ENCODE data around the gene GOLT1A.

The GOLT1A gene

DNA sequence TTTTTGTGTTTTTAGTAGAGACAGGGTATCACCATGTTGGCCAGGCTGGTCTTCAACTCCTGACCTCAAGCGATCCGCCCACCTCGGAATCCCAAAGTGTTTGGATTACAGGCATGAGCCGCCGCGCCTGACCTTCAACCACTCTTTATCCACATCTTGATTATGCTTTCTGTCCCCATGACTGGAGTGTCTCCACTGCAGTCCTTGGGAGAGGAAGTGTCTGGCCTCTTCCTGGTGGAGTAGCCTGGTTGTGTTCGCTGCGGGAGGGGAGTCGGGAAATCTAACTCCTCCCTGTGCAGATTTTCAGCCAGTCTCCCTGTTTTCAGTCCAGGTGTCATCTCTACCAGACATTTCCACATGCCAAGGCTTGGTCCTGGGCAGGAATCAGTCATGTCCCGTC lies 27.2 kb downstream of the GOLT1A start:
- no peaks in the 10 kb centered on the region for H3K4me1 ChIP-seq (ENCODE audit: insufficient read depth, low read length)
- H2AFZ ChIP-seq (ENCODE audit: low read depth, low read length): no peak overlapping the region
- no peak overlapping the region for H3K9ac ChIP-seq (ENCODE audit: low read depth, low read length)
- H3K27ac ChIP-seq (ENCODE audit: low read length): no peak overlapping the region
- H3K79me2 ChIP-seq (ENCODE audit: insufficient read depth, low read length): no peaks in the 10 kb centered on the region
- no peaks in the 10 kb centered on the region for H3K9me3 ChIP-seq (ENCODE audit: insufficient read depth, low read length, severe bottlenecking)
- peaks cover 34% of the 10 kb centered on the region for H3K27me3 ChIP-seq (ENCODE audit: insufficient read depth, low read length, poor library complexity)
- no peak overlapping the region for H3K4me3 ChIP-seq (ENCODE audit: low read depth in 1 of 2, low read length in 2 of 2)
- DNase-seq (no peak), ATAC-seq (ENCODE audit: insufficient read depth, low read depth) (no peak)
- no peaks in the 10 kb centered on the region for H3K36me3 ChIP-seq (ENCODE audit: insufficient read depth, low read length)
- H4K20me1 ChIP-seq (ENCODE audit: insufficient read depth, low read length): no peaks in the 10 kb centered on the region
- TF ChIP-seq, protein P1, sequence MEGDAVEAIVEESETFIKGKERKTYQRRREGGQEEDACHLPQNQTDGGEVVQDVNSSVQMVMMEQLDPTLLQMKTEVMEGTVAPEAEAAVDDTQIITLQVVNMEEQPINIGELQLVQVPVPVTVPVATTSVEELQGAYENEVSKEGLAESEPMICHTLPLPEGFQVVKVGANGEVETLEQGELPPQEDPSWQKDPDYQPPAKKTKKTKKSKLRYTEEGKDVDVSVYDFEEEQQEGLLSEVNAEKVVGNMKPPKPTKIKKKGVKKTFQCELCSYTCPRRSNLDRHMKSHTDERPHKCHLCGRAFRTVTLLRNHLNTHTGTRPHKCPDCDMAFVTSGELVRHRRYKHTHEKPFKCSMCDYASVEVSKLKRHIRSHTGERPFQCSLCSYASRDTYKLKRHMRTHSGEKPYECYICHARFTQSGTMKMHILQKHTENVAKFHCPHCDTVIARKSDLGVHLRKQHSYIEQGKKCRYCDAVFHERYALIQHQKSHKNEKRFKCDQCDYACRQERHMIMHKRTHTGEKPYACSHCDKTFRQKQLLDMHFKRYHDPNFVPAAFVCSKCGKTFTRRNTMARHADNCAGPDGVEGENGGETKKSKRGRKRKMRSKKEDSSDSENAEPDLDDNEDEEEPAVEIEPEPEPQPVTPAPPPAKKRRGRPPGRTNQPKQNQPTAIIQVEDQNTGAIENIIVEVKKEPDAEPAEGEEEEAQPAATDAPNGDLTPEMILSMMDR (IDR thresholded peaks at IDR 0.05; ENCODE audit: borderline replicate concordance, extremely low read depth, low read length, poor library complexity, severe bottlenecking): no peak
- no peak for TF ChIP-seq EZH2 (IDR thresholded peaks at IDR 0.05; ENCODE audit: borderline replicate concordance, low read depth, low read length, severe bottlenecking)
- no peak overlapping the region for H3K4me2 ChIP-seq (ENCODE audit: insufficient read depth, low read length)

DNA sequence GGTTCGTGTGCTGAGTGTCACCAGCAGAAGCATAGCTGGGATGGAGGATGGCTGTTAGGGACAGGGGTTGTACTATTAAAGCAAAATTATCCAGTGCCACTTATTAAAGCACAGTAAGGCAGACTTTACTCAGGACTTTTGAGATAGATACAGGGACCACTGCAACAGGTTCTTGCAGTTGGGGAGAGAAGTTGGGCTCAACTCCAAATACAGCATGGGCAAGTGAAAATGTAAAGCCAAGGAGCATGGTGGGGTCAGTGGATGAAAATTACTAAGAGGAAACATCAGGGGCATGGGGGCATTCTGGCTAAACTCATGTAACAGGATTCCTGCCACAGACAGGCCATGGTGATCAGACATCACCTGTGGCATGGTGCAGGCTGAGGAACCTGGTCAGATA lies 32.7 kb downstream of the GOLT1A start:
- no peak overlapping the region for H3K9ac ChIP-seq (ENCODE audit: low read depth, low read length)
- no peak overlapping the region for H2AFZ ChIP-seq (ENCODE audit: low read depth, low read length)
- H3K4me2 ChIP-seq (ENCODE audit: insufficient read depth, low read length): no peak overlapping the region

DNA sequence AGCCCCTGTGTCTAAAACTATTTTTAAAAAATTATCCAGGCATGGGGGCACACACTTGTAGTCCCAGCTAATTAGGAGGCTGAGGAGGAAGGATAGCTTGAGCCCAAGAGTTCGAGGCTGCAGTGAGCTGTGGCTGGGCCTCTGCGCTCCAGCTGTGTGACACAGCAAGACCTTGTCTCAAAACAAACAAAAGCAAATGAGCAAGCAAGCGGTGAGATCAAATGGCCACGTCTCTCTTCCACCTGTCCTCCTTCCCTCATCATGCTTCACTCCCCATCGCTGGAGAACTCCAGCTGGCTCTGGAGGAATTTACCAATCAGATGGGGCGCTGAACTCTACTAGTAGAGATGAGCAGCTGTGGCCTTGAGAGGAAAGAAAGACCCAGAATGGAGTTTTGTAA lies 33.7 kb downstream of the GOLT1A start:
- no peak for DNase-seq
- Histone ChIP-seq H3K9me3 (ENCODE audit: insufficient read depth, low read length, severe bottlenecking) (peaks cover 9% of the 10 kb centered on the region), H3K4me1 (ENCODE audit: insufficient read depth, low read length) (no peaks in the 10 kb centered on the region), H3K79me2 (ENCODE audit: insufficient read depth, low read length) (no peaks in the 10 kb centered on the region), H3K27me3 (ENCODE audit: insufficient read depth, low read length, poor library complexity) (no peaks in the 10 kb centered on the region), H3K27ac (ENCODE audit: low read length) (no peak overlapping the region), H3K9ac (ENCODE audit: low read depth, low read length) (no peak overlapping the region), H4K20me1 (ENCODE audit: insufficient read depth, low read length) (no peaks in the 10 kb centered on the region), H3K4me2 (ENCODE audit: insufficient read depth, low read length) (no peak overlapping the region), H3K4me3 (ENCODE audit: low read depth in 1 of 2, low read length in 2 of 2) (no peak overlapping the region), H3K36me3 (ENCODE audit: insufficient read depth, low read length) (no peaks in the 10 kb centered on the region), H2AFZ (ENCODE audit: low read depth, low read length) (no peak overlapping the region)
- no peak for ATAC-seq (ENCODE audit: insufficient read depth, low read depth)
- TF ChIP-seq, protein P1 (IDR thresholded peaks at IDR 0.05; ENCODE audit: borderline replicate concordance, extremely low read depth, low read length, poor library complexity, severe bottlenecking): no peak
- TF ChIP-seq EZH2 (IDR thresholded peaks at IDR 0.05; ENCODE audit: borderline replicate concordance, low read depth, low read length, severe bottlenecking): no peak

More for the DNA sequence above, 32.7 kb downstream of the GOLT1A start:
- Histone ChIP-seq H3K79me2 (ENCODE audit: insufficient read depth, low read length) (no peaks in the 10 kb centered on the region), H3K27ac (ENCODE audit: low read length) (no peak overlapping the region), H4K20me1 (ENCODE audit: insufficient read depth, low read length) (no peaks in the 10 kb centered on the region), H3K36me3 (ENCODE audit: insufficient read depth, low read length) (no peaks in the 10 kb centered on the region), H3K4me1 (ENCODE audit: insufficient read depth, low read length) (no peaks in the 10 kb centered on the region), H3K4me3 (ENCODE audit: low read depth in 1 of 2, low read length in 2 of 2) (no peak overlapping the region), H3K9me3 (ENCODE audit: insufficient read depth, low read length, severe bottlenecking) (peaks cover 9% of the 10 kb centered on the region), H3K27me3 (ENCODE audit: insufficient read depth, low read length, poor library complexity) (no peaks in the 10 kb centered on the region)
- DNase-seq (no peak), ATAC-seq (ENCODE audit: insufficient read depth, low read depth) (no peak)
- no peak for TF ChIP-seq EZH2 (IDR thresholded peaks at IDR 0.05; ENCODE audit: borderline replicate concordance, low read depth, low read length, severe bottlenecking)
- TF ChIP-seq, protein P1 (IDR thresholded peaks at IDR 0.05; ENCODE audit: borderline replicate concordance, extremely low read depth, low read length, poor library complexity, severe bottlenecking): no peak
